Fibroblast of pulmonary artery (primary cell): Measurements from ENCODE around the gene TIAM2.

Source experiments
- DNase-seq: peaks from one replicate; pipeline ENCODE4 v3.0.0-alpha.2; 2010; ENCODE audit warnings: low read depth
- H3K4me3 ChIP-seq: replicated peaks from 2 replicates; pipeline ENCODE4 v1.5.1; 2011; ENCODE audit warnings: low read depth, mild to moderate bottlenecking, control low read depth, low read length, moderate library complexity
- CTCF ChIP-seq: IDR thresholded peaks from 2 replicates; pipeline ENCODE4 v1.5.1; 2011; ENCODE audit warnings: mild to moderate bottlenecking, control low read depth, low read length, inconsistent platforms; ENCODE audit errors: missing control alignments

Gene TIAM2

GRCh38 chr6:155054491-155055250 is 59.6 kb downstream of the TIAM2 start:
- TF ChIP-seq CTCF = no peak
- DNase-seq = no peak
- H3K4me3 ChIP-seq = no peak overlapping the region

- no peak for DNase-seq
- no peak overlapping the region for H3K4me3 ChIP-seq
- no peak for TF ChIP-seq CTCF
These were observed 60.6 kb downstream of the TIAM2 start for GRCh38 chr6:155055729-155056128.

GRCh38 chr6:155056756-155057155 is 61.6 kb downstream of the TIAM2 start:
- no peak for DNase-seq
- no peak for TF ChIP-seq CTCF
- no peak overlapping the region for H3K4me3 ChIP-seq

GRCh38 chr6:155061381-155061780 is 66.3 kb downstream of the TIAM2 start:
- TF ChIP-seq CTCF = no peak
- no peak overlapping the region for H3K4me3 ChIP-seq
- DNase-seq = no peak

GRCh38 chr6:155062866-155063341 is 67.8 kb downstream of the TIAM2 start:
- DNase-seq = peak; percentile 84
- no peak for TF ChIP-seq CTCF

GRCh38 chr6:155064303-155064702 is 69.2 kb downstream of the TIAM2 start:
- no peak overlapping the region for H3K4me3 ChIP-seq
- TF ChIP-seq CTCF = no peak
- no peak for DNase-seq

More at GRCh38 chr6:155062866-155063341, 67.8 kb downstream of the TIAM2 start:
- H3K4me3 ChIP-seq = no peak overlapping the region

GRCh38 chr6:155066361-155066760 is 71.2 kb downstream of the TIAM2 start:
- TF ChIP-seq CTCF = no peak
- H3K4me3 ChIP-seq = no peak overlapping the region
- DNase-seq = peak; percentile 63
